Neural cell (in vitro differentiated cells): Measurements from ENCODE around the gene ST3GAL3.

Source experiments
- EP300 ChIP-seq: fragments of 450-650 bp; conservative IDR thresholded peaks from 2 replicates; pipeline ENCODE4 v1.6.1; 2014; ENCODE audit warnings: antibody characterized with exemption, mild to moderate bottlenecking, moderate library complexity; ENCODE audit not compliant: poor library complexity, severe bottlenecking
- POLR2AphosphoS5 ChIP-seq: IDR thresholded peaks from 2 replicates; pipeline ENCODE4 v1.6.1; 2012
- SMC3 ChIP-seq: fragments of 450-650 bp; conservative IDR thresholded peaks from 2 replicates; pipeline ENCODE4 v1.6.1; 2014; ENCODE audit warnings: antibody characterized with exemption, mild to moderate bottlenecking, moderate library complexity; ENCODE audit not compliant: poor library complexity
- TAF1 ChIP-seq: IDR thresholded peaks from 2 replicates; pipeline ENCODE4 v1.6.1; 2012; ENCODE audit warnings: low read depth
- TF ChIP-seq, protein P1 (sequence below): fragments of 450-650 bp; IDR thresholded peaks from 2 replicates; pipeline ENCODE4 v1.5.1; 2014; ENCODE audit warnings: antibody characterized with exemption, mild to moderate bottlenecking, moderate library complexity; ENCODE audit not compliant: poor library complexity, severe bottlenecking
- TF ChIP-seq, protein P2 (sequence below): IDR thresholded peaks from 2 replicates; pipeline ENCODE4 v1.6.1; 2012; ENCODE audit warnings: borderline replicate concordance

DNA sequence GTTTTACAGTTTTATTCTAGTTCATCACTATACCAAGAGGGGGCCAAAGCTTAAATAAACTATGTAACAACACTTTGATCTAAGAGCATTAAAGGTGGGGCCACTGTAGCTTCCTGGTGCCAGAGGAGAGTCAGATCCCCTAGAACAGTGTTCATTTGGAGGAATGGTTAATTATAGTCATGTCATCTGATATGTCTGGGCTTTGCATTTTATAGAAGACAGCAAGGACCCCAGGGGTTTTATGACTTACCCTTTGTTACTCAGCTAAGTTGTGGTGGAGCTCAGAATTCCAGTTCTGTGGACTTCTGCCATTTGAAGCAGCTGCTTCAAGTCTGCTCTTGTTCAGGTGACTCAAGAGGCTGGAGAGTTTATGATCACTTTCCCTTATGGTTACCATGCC, 40.7 kb upstream of the ST3GAL3 start:
- TF ChIP-seq POLR2AphosphoS5 (no peak), TAF1 (no peak), EP300 (no peak), SMC3 (no peak)
- TF ChIP-seq, protein P1, sequence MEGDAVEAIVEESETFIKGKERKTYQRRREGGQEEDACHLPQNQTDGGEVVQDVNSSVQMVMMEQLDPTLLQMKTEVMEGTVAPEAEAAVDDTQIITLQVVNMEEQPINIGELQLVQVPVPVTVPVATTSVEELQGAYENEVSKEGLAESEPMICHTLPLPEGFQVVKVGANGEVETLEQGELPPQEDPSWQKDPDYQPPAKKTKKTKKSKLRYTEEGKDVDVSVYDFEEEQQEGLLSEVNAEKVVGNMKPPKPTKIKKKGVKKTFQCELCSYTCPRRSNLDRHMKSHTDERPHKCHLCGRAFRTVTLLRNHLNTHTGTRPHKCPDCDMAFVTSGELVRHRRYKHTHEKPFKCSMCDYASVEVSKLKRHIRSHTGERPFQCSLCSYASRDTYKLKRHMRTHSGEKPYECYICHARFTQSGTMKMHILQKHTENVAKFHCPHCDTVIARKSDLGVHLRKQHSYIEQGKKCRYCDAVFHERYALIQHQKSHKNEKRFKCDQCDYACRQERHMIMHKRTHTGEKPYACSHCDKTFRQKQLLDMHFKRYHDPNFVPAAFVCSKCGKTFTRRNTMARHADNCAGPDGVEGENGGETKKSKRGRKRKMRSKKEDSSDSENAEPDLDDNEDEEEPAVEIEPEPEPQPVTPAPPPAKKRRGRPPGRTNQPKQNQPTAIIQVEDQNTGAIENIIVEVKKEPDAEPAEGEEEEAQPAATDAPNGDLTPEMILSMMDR: no peak
- TF ChIP-seq, protein P2, sequence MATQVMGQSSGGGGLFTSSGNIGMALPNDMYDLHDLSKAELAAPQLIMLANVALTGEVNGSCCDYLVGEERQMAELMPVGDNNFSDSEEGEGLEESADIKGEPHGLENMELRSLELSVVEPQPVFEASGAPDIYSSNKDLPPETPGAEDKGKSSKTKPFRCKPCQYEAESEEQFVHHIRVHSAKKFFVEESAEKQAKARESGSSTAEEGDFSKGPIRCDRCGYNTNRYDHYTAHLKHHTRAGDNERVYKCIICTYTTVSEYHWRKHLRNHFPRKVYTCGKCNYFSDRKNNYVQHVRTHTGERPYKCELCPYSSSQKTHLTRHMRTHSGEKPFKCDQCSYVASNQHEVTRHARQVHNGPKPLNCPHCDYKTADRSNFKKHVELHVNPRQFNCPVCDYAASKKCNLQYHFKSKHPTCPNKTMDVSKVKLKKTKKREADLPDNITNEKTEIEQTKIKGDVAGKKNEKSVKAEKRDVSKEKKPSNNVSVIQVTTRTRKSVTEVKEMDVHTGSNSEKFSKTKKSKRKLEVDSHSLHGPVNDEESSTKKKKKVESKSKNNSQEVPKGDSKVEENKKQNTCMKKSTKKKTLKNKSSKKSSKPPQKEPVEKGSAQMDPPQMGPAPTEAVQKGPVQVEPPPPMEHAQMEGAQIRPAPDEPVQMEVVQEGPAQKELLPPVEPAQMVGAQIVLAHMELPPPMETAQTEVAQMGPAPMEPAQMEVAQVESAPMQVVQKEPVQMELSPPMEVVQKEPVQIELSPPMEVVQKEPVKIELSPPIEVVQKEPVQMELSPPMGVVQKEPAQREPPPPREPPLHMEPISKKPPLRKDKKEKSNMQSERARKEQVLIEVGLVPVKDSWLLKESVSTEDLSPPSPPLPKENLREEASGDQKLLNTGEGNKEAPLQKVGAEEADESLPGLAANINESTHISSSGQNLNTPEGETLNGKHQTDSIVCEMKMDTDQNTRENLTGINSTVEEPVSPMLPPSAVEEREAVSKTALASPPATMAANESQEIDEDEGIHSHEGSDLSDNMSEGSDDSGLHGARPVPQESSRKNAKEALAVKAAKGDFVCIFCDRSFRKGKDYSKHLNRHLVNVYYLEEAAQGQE: no peak
